IgD-negative memory B cell (primary cell): Measurements from ENCODE around the gene NUB1. TPM values are rescaled to one million over a fixed set of nuclear protein-coding genes. Genes with fewer than 3 reads are reported as not detected.

Experiments
- H3K27ac Mint-ChIP-seq, 3 donors: one replicate each; pipeline ENCODE4 v1.8.0; 2020 to 2022; ENCODE audit warnings: mild to moderate bottlenecking in 3 of 3, mixed read lengths in 3 of 3, moderate library complexity in 1 of 3
- H3K27me3 Mint-ChIP-seq: one replicate; pipeline ENCODE4 v1.8.0; 2021; ENCODE audit warnings: mixed read lengths
- H3K36me3 Mint-ChIP-seq: one replicate; pipeline ENCODE4 v1.8.0; 2020; ENCODE audit warnings: mild to moderate bottlenecking, mixed read lengths
- H3K4me1 Mint-ChIP-seq, 3 donors: one replicate each; pipeline ENCODE4 v1.8.0; 2020 to 2022; ENCODE audit warnings: mixed read lengths in 3 of 3, mild to moderate bottlenecking in 1 of 3
- H3K4me3 Mint-ChIP-seq, 4 donors: one replicate each; pipeline ENCODE4 v1.8.0; 2020 to 2022; ENCODE audit warnings: mild to moderate bottlenecking in 4 of 4, mixed read lengths in 4 of 4, moderate library complexity in 3 of 4
- H3K9me3 Mint-ChIP-seq, 3 donors: one replicate each; pipeline ENCODE4 v1.8.0; 2020 to 2021; ENCODE audit warnings: mixed read lengths in 3 of 3, mild to moderate bottlenecking in 1 of 3
- polyA plus RNA-seq: library from polyadenylated mRNA; unstranded; fragments of 300-500 nt; fragmentation: Illumina TruSeq; gene quantifications from one replicate; pipeline ENCODE4 v1.2.3, GENCODE V29; 2021

Gene NUB1
- polyA plus RNA-seq, 1 donor from 2014 or later: 82.8 TPM

DNA sequence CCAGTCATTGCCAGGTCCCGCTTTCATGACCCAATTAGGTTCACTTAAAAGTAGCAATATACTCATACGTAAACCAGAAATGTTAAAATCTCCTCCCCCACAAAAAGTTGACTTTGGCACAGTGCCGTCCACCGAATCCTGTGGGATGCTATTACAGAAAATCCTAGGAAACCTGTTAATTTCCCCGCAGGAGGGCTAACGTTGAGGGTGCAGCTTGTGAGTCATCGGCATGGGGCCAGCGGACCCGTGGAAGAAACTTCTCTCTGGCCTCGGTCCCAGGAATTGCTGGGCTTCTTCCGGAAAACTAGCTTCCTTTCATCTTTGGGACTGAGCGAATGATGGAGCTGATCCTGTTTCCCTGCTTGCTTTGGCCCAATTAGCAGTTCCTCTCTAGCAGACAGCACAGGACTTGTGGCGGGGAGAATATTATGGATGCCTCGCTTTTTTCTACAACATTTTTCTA is 84.9 kb downstream of the NUB1 start:
- no peak overlapping the region for H3K4me3 Mint-ChIP-seq
- H3K27ac Mint-ChIP-seq: no peak overlapping the region
- peaks cover 14% of the 10 kb centered on the region for H3K27me3 Mint-ChIP-seq
- peaks cover 0 to 13% (median 4%) of the 10 kb centered on the region in 3 donors for H3K9me3 Mint-ChIP-seq
- H3K36me3 Mint-ChIP-seq: no peaks in the 10 kb centered on the region
- H3K4me1 Mint-ChIP-seq: peaks cover 5 to 8% (median 8%) of the 10 kb centered on the region in 3 donors

DNA sequence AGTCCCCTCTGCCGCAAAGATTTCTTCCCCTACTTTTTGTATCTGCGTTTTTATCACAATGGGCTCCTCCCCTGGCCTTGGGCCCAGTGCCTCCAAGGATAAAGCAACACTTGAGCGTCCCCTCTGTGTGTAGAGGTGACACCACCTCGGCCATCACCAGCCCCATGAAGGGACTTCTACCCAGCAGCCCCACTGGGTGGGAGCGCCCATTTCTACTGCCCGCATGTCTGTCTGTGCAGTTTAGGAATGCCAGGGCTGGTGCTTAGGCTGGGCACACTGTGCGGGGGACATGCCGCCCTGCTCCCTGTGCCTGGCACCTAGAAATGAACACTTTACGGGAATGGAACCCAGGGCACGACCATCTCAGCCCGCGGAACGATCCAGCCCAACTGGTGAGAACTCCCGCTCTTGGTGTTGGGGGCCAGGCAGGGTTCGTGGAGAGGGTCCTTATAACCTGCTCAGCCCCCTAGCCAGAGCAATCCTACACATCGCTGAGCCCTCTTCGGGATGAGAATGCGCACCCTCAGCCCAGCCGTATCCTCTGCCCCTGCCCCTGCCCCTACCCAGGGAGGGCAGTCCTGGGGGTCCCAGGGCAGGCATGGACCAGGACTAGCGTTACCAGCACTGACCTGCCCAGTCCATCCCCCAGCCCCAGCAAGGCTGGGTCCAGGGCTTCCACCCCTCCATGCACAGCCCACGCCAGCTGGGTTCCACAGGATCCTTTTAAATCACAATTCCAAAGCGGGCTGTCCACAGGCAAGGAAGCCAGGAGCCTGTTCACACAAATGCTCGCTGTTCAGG is 85.5 kb downstream of the NUB1 start:
- Mint-ChIP-seq H3K9me3 (peaks cover 0 to 10% (median 2%) of the 10 kb centered on the region in 3 donors), H3K36me3 (no peaks in the 10 kb centered on the region), H3K4me3 (no peak overlapping the region), H3K27me3 (peaks cover 11% of the 10 kb centered on the region), H3K27ac (no peak overlapping the region), H3K4me1 (peaks cover 5 to 8% (median 8%) of the 10 kb centered on the region in 3 donors)

DNA sequence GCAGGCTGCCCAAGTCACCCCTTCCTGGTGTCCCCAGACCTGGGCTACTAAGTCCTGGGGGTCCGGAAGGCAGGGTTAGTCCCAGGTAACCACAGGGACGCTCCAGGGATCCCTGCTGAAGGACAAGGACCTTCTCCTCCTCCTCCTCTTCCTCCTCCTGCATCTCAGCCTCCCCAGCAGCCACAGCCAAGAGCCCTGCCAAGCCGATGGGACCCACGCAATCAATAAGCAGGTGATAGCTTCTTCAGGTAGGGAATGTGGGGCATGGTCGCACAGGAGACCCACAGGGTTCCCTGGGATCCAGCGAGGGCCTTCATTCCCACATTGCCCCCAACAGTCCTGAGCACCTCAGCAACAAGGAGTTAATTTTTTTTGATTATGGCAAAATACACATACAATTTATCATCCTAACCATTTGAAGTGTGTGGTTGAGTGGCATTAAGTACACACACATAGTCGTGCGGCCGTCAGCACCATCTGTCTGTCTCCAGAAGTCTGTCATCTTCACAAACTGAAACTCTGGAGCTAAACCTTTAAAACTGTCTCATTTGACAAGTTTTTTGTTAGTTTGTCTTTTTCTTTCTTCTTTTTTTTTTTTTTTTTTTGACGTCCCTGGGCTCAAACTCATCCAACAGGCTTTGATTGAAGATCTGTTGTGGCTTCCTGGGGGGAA is 86.2 kb downstream of the NUB1 start:
- Mint-ChIP-seq H3K27me3 (peaks cover 7% of the 10 kb centered on the region), H3K9me3 (peaks cover 0 to 2% (median 1%) of the 10 kb centered on the region in 3 donors), H3K4me1 (peaks cover 5 to 10% (median 8%) of the 10 kb centered on the region in 3 donors), H3K4me3 (no peak overlapping the region), H3K27ac (no peak overlapping the region), H3K36me3 (no peaks in the 10 kb centered on the region)

Other genes starting within 250 kb of the NUB1 start
- not detected for gene GBX1, start 174.1 kb upstream of the NUB1 start, polyA plus RNA-seq
- gene ASB10, start 154.6 kb upstream of the NUB1 start, polyA plus RNA-seq: not detected
- not detected for gene H2BK1, start 131.3 kb upstream of the NUB1 start, polyA plus RNA-seq
- 34.2 TPM for gene ABCF2, start 114.6 kb upstream of the NUB1 start, polyA plus RNA-seq
- gene CHPF2, start 109.3 kb upstream of the NUB1 start, polyA plus RNA-seq: 25.4 TPM
- 1.1 TPM for gene SMARCD3, start 93.1 kb upstream of the NUB1 start, polyA plus RNA-seq
- gene WDR86, start 68.2 kb downstream of the NUB1 start, polyA plus RNA-seq: 0.54 TPM
- not detected for gene CRYGN, start 98.3 kb downstream of the NUB1 start, polyA plus RNA-seq
- 34.3 TPM for gene RHEB, start 178.1 kb downstream of the NUB1 start, polyA plus RNA-seq